Left ventricle myocardium inferior (tissue), 1 donor: Measurements from ENCODE around the gene KCNS3. TPM values are rescaled to one million over a fixed set of nuclear protein-coding genes. Genes with fewer than 3 reads are reported as not detected.

Source experiments
- DNase-seq: peaks from one replicate; pipeline ENCODE4 v3.0.0-alpha.2; 2020
- H3K27ac ChIP-seq: fragments of 200-600 bp; replicated peaks from 2 replicates; pipeline ENCODE4 v1.8.0; 2021
- H3K27me3 ChIP-seq: fragments of 200-600 bp; 2 replicates; pipeline ENCODE4 v1.8.0; 2021; ENCODE audit warnings: low read depth
- H3K36me3 ChIP-seq: fragments of 200-600 bp; 2 replicates; pipeline ENCODE4 v1.8.0; 2021
- H3K4me1 ChIP-seq: fragments of 200-600 bp; 2 replicates; pipeline ENCODE4 v1.8.0; 2021
- H3K4me3 ChIP-seq: fragments of 200-600 bp; 2 replicates; pipeline ENCODE4 v1.8.0; 2021; ENCODE audit warnings: mild to moderate bottlenecking, moderate library complexity
- H3K9me3 ChIP-seq: fragments of 200-600 bp; replicated peaks from 2 replicates; pipeline ENCODE4 v1.8.0; 2021
- CTCF ChIP-seq: fragments of 200-600 bp; IDR thresholded peaks from 2 replicates; pipeline ENCODE4 v1.8.0; 2021; ENCODE audit warnings: antibody characterized with exemption, mild to moderate bottlenecking, borderline replicate concordance
- intact Hi-C: fragments of 100-400 bp; cut with micrococcal nuclease; formaldehyde crosslinking; loops from one replicate; pipeline ENCODE4 v1.11.0; 2022
- total RNA-seq: library from RNA; stranded (reverse); fragmentation: NEBNext Ultra II Directional; extraction: Animal tissue kit (Norgen Biotek cat#: 25700); gene quantifications from one replicate; pipeline ENCODE4 v1.2.1, GENCODE V29; 2021
- donor health status: DM: no; HTN: yes; CAD: no; lungs with severe emphysema.

KCNS3 gene
- total RNA-seq, 1 donor from 2014 or later: 4.0 TPM

DNA sequence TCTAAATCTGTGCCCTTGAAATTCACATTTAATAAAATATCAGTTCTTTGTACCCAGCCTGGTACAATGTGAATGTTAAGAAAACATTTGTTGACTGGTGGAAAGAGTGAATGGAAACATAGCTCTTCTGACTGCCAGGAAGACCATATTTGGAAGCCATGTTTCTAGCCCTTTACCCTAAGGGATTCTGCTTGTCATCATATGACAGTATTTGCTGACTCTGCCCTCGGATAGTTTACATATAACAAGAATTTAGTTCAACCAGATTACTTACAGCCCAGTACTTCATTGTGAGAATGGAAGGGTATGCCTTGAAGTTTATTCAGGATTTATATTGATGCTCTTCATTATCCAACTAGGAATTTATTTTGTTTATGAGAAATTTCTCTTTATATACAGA lies 13.8 kb upstream of the KCNS3 start:
- no peak for DNase-seq

DNA sequence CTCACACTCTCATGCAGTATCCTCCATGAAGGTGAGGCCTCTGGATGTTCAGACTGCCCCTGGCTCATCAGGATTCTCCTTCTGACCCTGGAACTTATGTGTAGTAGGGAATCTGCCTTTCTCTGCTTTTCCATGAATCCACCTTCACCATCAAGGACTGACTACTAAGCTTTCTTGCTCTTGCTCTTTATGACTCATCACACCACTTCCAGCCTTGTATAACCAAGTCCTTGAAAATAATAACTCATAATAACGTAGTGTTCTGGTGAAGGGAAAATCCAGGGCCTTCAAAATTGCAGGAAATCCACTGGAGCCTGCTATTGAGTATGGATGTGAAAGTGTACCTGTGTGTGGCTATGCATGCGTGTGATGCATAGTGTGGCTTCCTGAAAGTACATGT lies 11.3 kb upstream of the KCNS3 start:
- intact Hi-C loops: no loop called here
- no peaks in the 10 kb centered on the region for H3K4me1 ChIP-seq
- H3K4me3 ChIP-seq: no peak overlapping the region
- H3K27ac ChIP-seq: no peak overlapping the region
- H3K27me3 ChIP-seq: peaks cover 8% of the 10 kb centered on the region
- no peaks in the 10 kb centered on the region for H3K9me3 ChIP-seq
- TF ChIP-seq CTCF: no peak
- DNase-seq: no peak
- no peaks in the 10 kb centered on the region for H3K36me3 ChIP-seq

More for the DNA sequence above, 13.8 kb upstream of the KCNS3 start:
- Histone ChIP-seq H3K9me3 (no peaks in the 10 kb centered on the region), H3K27ac (no peak overlapping the region), H3K4me1 (no peaks in the 10 kb centered on the region), H3K27me3 (peaks cover 26% of the 10 kb centered on the region), H3K36me3 (no peaks in the 10 kb centered on the region), H3K4me3 (no peak overlapping the region)
- no peak for TF ChIP-seq CTCF
- intact Hi-C loops: no loop called here

DNA sequence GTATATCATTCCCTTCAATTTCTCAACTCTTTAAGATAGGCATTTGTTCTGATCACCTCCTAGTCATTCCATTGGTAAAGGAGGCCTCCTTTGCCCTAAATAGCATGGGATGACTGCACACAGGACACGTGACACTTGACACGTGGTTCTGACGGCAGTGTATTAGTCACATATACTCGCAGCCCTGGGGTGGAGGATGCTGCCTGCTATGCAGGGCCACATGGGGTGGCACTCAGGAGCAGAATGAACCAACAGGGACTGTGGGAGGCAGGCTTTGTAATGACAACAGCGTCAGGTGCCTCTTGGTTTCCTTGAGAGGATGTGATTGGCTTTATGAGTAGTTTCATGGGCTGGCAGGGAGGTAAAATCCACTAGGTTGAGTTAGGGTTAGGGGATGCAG lies 9.3 kb upstream of the KCNS3 start:
- no peak for TF ChIP-seq CTCF
- Histone ChIP-seq H3K27me3 (peaks cover 5% of the 10 kb centered on the region), H3K4me3 (no peak overlapping the region), H3K27ac (no peak overlapping the region), H3K4me1 (no peaks in the 10 kb centered on the region), H3K9me3 (no peaks in the 10 kb centered on the region), H3K36me3 (no peaks in the 10 kb centered on the region)
- DNase-seq: no peak
- intact Hi-C loops: no loop called here

DNA sequence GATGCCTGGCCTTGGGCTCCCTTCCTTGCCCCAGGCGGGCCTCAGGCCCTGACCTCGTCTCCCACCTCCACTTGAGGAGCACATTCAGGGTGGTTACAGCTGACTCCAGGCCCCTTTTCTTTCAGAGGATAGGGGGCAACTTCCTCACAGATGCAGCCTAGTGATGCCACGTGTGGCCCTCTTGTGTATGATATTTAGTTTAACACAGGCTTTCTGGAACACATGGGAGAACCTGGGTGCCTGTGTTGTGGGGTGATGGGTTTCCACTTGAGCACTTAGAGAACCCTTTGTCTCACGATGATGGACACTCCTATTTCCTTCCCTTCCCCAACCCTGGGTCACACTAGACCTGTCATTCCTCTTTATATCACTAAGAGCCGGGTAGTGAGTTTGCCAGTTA lies 6.8 kb upstream of the KCNS3 start:
- Histone ChIP-seq H3K27ac (no peak overlapping the region), H3K27me3 (peaks cover 11% of the 10 kb centered on the region), H3K9me3 (no peaks in the 10 kb centered on the region), H3K4me3 (no peak overlapping the region), H3K4me1 (no peaks in the 10 kb centered on the region), H3K36me3 (no peaks in the 10 kb centered on the region)
- TF ChIP-seq CTCF: no peak
- intact Hi-C loops: no loop called here
- no peak for DNase-seq

DNA sequence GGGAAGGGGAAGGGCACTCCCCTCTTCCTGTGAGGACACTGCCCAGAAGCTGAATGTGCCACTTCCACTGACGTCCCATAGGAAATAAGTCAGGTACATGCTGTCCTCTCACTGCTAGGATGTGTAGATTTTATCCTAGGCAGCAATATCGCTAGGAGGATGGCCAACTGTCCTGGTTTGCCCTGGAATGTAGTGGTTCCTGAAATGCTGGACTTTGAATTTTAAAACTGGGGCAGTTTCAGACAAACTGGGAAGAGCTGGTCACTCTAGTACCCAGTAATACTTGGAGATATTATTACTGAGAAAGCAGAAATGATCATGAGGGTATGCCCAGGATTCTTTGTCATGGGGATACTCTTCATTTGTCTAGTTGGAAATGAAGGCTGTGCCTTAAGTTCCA lies 5.4 kb upstream of the KCNS3 start:
- H3K36me3 ChIP-seq: no peaks in the 10 kb centered on the region
- no peak for TF ChIP-seq CTCF
- no peaks in the 10 kb centered on the region for H3K9me3 ChIP-seq
- DNase-seq: no peak
- H3K27ac ChIP-seq: no peak overlapping the region
- no peak overlapping the region for H3K4me3 ChIP-seq
- H3K27me3 ChIP-seq: peaks cover 19% of the 10 kb centered on the region
- peaks cover 9% of the 10 kb centered on the region for H3K4me1 ChIP-seq
- intact Hi-C loops: no loop called here

- Histone ChIP-seq H3K4me1 (peaks cover 27% of the 10 kb centered on the region), H3K4me3 (no peak overlapping the region), H3K27ac (no peak overlapping the region), H3K9me3 (no peaks in the 10 kb centered on the region), H3K36me3 (no peaks in the 10 kb centered on the region), H3K27me3 (peaks cover 51% of the 10 kb centered on the region)
- DNase-seq: no peak
- no peak for TF ChIP-seq CTCF
- intact Hi-C loops: no loop called here
These were observed 1.9 kb upstream of the KCNS3 start for GRCh38 chr2:17876590-17876989.
